ENCODE data around the gene TAF11L7. TPM values are rescaled to one million over a fixed set of nuclear protein-coding genes. Genes with fewer than 3 reads are reported as not detected.

TAF11L7 gene
- polyA plus RNA-seq, 1 donor from 2014 or later = not detected

Small RNA genes within 50 kb of the gene (small RNA-seq; reads per million reads assigned to genes)
- gene AC233724.3 = 0 reads per million in 3 experiments
- 0 reads per million in 3 experiments for gene AC233724.6
- gene AC233724.7 = 0 reads per million in 3 experiments

Other genes with a start within 250 kb of the TAF11L7 start
- gene TAF11L2, start 87.5 kb downstream of the TAF11L7 start, polyA plus RNA-seq = not detected in 2 replicates
- not detected in 2 replicates for gene TAF11L3, start 67.4 kb downstream of the TAF11L7 start, polyA plus RNA-seq
- gene TAF11L4, start 64.0 kb downstream of the TAF11L7 start, polyA plus RNA-seq = not detected in 2 replicates
- gene TAF11L5, start 60.5 kb downstream of the TAF11L7 start, polyA plus RNA-seq = not detected in 2 replicates
- not detected in 2 replicates for gene TAF11L6, start 57.1 kb downstream of the TAF11L7 start, polyA plus RNA-seq
- gene TAF11L8, start 5.2 kb upstream of the TAF11L7 start, polyA plus RNA-seq = not detected in 2 replicates
- gene TAF11L9, start 8.6 kb upstream of the TAF11L7 start, polyA plus RNA-seq = not detected in 2 replicates
- gene TAF11L10, start 12.1 kb upstream of the TAF11L7 start, polyA plus RNA-seq = not detected in 2 replicates
- gene TAF11L11, start 18.4 kb upstream of the TAF11L7 start, polyA plus RNA-seq = not detected in 2 replicates
- gene TAF11L12, start 24.6 kb upstream of the TAF11L7 start, polyA plus RNA-seq = not detected in 2 replicates
- gene TAF11L13, start 46.3 kb upstream of the TAF11L7 start, polyA plus RNA-seq = not detected in 2 replicates
- gene TAF11L14, start 48.7 kb upstream of the TAF11L7 start, polyA plus RNA-seq = not detected in 2 replicates

Data from neural cell (in vitro differentiated cells).